ENCODE results near the gene TNFRSF13B.

DNA sequence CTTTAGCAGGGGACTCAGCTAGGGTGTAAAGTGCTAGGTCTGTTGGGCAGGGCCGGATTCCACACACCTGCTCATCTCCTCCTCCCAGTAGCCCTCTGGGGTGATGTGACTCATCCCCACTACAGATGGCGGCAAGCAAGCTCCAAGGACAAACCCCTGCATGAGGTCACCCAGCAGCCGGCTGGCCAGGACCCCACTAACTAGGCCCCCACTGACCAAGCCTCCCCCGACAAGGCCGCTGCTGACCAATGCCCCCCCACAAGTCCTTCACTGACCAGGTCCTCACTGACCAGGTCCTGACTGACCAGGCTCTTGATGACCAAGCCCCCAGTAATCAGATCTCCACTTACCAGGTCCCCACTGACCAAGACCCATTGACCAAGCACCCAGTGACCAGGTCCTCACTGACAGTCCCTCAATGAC is 36.7 kb downstream of the TNFRSF13B start:
- TF ChIP-seq, protein P1, sequence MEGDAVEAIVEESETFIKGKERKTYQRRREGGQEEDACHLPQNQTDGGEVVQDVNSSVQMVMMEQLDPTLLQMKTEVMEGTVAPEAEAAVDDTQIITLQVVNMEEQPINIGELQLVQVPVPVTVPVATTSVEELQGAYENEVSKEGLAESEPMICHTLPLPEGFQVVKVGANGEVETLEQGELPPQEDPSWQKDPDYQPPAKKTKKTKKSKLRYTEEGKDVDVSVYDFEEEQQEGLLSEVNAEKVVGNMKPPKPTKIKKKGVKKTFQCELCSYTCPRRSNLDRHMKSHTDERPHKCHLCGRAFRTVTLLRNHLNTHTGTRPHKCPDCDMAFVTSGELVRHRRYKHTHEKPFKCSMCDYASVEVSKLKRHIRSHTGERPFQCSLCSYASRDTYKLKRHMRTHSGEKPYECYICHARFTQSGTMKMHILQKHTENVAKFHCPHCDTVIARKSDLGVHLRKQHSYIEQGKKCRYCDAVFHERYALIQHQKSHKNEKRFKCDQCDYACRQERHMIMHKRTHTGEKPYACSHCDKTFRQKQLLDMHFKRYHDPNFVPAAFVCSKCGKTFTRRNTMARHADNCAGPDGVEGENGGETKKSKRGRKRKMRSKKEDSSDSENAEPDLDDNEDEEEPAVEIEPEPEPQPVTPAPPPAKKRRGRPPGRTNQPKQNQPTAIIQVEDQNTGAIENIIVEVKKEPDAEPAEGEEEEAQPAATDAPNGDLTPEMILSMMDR (IDR thresholded peaks at IDR 0.05): no peak
- TF ChIP-seq POLR2AphosphoS5 (IDR thresholded peaks at IDR 0.05) (no peak), EP300 (IDR thresholded peaks at IDR 0.05) (no peak)

Measured in stomach (tissue), 4 donors.